Measurements from ENCODE around the gene HDAC7. TPM values are rescaled to one million over a fixed set of nuclear protein-coding genes. Genes with fewer than 3 reads are reported as not detected.

HDAC7 gene
- total RNA-seq, 1 donor from 2014 or later = 84.4 TPM

DNA sequence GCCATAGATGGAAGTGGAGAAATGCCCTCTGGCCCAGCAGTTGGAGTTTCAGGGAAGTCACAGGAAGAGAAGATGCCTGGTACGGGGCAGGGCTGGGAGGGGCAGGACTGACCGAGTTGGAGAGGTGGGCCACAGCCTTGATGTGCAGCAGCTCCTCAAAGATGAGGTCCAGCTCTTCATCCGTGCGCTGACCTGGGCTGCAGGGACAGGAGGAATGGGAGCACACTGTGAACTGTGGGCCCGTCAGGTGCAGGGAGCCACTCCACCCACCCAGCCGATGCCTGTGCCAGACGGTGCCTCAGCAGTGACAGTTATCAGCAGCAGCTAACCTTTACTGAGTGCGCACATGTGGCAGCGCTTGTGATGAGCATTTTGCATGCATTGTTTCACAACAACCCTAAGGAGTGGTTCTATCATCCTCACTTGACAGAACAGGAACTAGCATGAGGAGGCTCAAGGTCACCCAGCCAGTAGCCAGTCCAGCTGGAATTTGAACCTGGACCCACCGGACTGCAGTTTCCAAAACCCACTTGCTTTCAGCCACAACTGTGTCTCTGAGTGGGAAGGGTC is 69.4 kb downstream of the HDAC7 start:
- DNase-seq (ENCODE audit: low read depth) = no peak
- H3K4me3 ChIP-seq (ENCODE audit: low read depth, low read length) = no peak overlapping the region
- TF ChIP-seq, protein P1, sequence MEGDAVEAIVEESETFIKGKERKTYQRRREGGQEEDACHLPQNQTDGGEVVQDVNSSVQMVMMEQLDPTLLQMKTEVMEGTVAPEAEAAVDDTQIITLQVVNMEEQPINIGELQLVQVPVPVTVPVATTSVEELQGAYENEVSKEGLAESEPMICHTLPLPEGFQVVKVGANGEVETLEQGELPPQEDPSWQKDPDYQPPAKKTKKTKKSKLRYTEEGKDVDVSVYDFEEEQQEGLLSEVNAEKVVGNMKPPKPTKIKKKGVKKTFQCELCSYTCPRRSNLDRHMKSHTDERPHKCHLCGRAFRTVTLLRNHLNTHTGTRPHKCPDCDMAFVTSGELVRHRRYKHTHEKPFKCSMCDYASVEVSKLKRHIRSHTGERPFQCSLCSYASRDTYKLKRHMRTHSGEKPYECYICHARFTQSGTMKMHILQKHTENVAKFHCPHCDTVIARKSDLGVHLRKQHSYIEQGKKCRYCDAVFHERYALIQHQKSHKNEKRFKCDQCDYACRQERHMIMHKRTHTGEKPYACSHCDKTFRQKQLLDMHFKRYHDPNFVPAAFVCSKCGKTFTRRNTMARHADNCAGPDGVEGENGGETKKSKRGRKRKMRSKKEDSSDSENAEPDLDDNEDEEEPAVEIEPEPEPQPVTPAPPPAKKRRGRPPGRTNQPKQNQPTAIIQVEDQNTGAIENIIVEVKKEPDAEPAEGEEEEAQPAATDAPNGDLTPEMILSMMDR (conservative IDR thresholded peaks at IDR 0.05; ENCODE audit: low read depth, low read length) = no peak

DNA sequence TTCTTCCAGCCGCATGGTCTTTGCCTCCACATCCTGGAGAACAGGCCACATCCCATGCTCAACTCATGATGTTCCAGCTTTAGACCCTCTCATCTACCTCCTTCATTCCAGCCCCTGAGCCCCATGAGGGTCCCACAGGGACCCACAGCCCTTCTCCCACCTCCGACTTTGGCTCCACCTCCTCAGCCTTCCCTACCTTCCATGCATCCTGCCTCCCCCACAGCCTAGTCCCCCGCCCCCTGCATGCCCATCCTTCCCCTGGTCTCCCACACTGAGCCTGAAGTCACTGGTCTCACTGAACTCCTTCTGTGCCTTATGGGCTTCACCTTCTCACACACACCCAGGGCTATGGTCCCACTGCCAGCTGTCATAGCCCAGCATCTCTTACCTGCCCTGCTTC is 70.8 kb downstream of the HDAC7 start:
- TF ChIP-seq, protein P1 (conservative IDR thresholded peaks at IDR 0.05; ENCODE audit: low read depth, low read length) = no peak
- no peak for DNase-seq (ENCODE audit: low read depth)
- H3K4me3 ChIP-seq (ENCODE audit: low read depth, low read length) = no peak overlapping the region

DNA sequence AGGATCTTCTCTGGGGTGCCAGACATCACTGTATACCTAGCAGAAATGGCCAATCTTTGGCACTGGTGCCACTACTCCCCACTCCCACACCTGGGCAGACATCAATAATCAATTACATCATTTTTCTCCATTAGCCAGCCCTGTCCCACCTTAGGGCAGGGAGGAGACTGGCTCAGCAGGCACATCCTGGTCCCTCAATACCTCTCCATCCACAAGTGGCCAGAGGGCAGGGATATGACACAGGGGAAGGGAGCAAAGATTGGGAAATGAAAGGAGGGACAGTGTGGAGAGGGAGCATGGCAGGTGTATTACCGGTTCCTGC is 71.2 kb downstream of the HDAC7 start:
- DNase-seq (ENCODE audit: low read depth) = no peak
- TF ChIP-seq, protein P1 (conservative IDR thresholded peaks at IDR 0.05; ENCODE audit: low read depth, low read length) = no peak
- no peak overlapping the region for H3K4me3 ChIP-seq (ENCODE audit: low read depth, low read length)

DNA sequence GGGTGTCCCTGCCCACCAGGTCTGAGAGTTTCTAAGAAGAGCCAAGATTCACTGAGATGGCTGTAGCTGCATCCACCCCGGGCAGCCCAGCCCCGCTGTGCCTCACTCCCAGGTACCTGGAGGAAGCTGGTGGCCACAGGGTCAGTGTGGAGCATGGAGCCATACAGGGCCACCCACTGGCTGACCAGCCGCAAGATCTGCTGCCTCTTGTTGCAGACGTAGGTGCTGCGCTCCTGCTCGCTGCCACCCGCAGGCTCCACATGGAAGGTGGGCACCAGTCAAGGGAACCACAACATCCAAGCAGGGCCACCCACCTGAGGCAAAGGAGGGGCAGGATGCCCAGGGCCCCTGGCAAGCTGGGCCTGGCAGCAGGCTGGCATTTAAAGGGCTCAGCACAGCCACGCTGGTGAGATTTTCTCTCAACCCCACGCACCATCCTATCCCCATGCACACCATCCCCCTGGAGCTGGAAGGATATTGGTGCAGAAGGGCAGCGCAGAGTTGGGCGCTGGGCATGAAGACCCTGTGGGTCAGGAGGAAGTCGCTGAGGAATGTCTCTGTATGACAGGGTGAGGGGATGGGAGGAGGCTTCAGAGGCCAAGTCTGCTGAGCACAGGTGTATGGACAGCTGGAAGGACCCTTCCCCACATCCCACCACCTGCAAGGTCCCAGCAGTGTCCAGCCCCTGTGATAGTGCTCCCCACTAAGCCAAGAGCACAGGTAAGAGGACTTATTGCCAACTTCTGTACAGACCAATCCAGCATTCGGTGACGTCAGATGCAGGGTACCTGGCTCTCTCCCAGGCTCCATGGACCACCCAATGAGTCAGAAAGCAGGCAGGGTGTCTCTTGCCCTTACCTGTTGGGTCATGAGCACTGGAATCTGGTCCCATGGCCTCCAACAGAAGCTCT is 71.9 kb downstream of the HDAC7 start:
- no peak for DNase-seq (ENCODE audit: low read depth)
- H3K4me3 ChIP-seq (ENCODE audit: low read depth, low read length) = no peak overlapping the region
- TF ChIP-seq, protein P1 (conservative IDR thresholded peaks at IDR 0.05; ENCODE audit: low read depth, low read length) = no peak

DNA sequence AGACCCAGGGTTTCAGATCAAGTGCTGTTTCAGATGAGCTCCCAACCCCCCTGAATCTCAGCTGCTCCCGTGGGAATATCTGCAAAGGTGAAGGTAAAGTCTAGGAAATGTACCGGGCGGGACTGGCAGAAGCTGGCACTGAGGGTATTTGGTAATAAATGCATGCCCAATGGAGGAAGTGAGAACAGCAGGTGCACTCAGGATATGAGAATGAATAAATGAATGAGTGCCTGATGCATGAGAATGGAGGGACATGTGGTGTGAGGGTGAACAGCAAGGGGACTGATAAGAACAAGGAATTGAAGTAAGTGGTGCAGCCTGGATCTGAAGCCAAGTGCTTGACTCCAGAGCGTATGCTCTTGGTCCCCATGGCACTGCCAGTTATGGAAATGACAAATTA is 72.6 kb downstream of the HDAC7 start:
- TF ChIP-seq, protein P1 (conservative IDR thresholded peaks at IDR 0.05; ENCODE audit: low read depth, low read length) = no peak
- no peak overlapping the region for H3K4me3 ChIP-seq (ENCODE audit: low read depth, low read length)
- no peak for DNase-seq (ENCODE audit: low read depth)

DNA sequence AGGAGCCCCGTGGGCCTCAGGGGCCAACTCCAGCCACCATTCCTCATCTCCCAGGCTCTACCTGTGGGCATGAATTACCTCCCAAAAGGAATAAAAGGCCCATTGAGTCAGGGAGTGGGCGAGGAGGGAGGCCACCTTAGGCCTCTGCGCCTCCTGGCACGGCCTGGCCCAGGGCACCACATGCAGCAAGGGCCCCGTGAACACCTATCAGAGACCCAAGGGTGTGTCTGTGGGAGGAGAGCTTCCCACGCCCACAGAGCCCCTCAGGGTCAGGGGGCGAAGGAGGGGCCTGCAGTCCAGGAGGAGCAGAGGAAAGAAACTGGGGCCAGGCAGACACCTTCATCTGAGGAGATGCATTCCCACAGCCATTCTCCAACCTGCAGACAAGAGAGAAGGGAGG is 73.2 kb downstream of the HDAC7 start:
- no peak for DNase-seq (ENCODE audit: low read depth)
- TF ChIP-seq, protein P1 (conservative IDR thresholded peaks at IDR 0.05; ENCODE audit: low read depth, low read length) = no peak
- no peak overlapping the region for H3K4me3 ChIP-seq (ENCODE audit: low read depth, low read length)

All from epithelial cell of proximal tubule (primary cell).